ENCODE measurements around the gene RAD23A.

DNA sequence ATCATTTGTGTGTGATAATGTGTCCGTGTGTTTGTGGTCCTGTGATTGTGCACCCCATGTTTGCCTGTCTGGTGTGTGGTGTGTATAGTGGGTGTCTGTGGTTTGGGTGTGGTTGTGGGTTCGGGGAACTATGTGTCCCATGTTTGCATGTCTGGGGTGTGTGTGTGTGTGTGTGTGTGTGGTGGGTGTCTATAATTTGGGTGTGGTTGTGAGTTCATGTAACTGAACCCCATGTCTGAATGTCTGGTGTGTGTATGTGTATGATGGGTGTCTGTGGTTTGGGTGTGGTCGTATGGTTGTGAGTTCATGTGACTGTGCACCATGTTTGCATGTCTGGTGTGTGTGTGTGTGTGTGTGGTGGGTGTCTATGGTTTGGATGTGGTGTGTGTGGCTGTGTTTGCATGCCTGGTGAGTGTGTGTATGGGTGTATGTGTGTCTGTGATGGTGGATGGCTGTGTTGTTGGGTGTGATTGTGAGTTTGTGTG lies 38.5 kb downstream of the RAD23A start:
- TF ChIP-seq, protein P1, sequence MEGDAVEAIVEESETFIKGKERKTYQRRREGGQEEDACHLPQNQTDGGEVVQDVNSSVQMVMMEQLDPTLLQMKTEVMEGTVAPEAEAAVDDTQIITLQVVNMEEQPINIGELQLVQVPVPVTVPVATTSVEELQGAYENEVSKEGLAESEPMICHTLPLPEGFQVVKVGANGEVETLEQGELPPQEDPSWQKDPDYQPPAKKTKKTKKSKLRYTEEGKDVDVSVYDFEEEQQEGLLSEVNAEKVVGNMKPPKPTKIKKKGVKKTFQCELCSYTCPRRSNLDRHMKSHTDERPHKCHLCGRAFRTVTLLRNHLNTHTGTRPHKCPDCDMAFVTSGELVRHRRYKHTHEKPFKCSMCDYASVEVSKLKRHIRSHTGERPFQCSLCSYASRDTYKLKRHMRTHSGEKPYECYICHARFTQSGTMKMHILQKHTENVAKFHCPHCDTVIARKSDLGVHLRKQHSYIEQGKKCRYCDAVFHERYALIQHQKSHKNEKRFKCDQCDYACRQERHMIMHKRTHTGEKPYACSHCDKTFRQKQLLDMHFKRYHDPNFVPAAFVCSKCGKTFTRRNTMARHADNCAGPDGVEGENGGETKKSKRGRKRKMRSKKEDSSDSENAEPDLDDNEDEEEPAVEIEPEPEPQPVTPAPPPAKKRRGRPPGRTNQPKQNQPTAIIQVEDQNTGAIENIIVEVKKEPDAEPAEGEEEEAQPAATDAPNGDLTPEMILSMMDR (IDR thresholded peaks at IDR 0.05; ENCODE audit: low read depth, low read length), result no peak
- no peak for TF ChIP-seq MAX (IDR thresholded peaks at IDR 0.05; ENCODE audit: low read depth, low read length)
- TF ChIP-seq POLR2A (IDR thresholded peaks at IDR 0.05; ENCODE audit: extremely low read depth, insufficient read length), result no peak
